Peyer's patch (tissue), 4 donors: Measurements from ENCODE around the gene FGF9. TPM values are rescaled to one million over a fixed set of nuclear protein-coding genes. Genes with fewer than 3 reads are reported as not detected.

Experiments
- DNase-seq, 3 donors: peaks; one replicate each; pipeline ENCODE4 v3.0.0-alpha.2; 2017 to 2019
- H3K27ac ChIP-seq, 4 donors: fragments of 200-600 bp; sonication (generic); one replicate each; pipeline ENCODE4 v1.5.1; 2016 to 2019
- H3K27me3 ChIP-seq, 2 donors: fragments of 200-600 bp; sonication (generic); one replicate each; pipeline ENCODE4 v1.5.1; 2019
- H3K36me3 ChIP-seq, 3 donors: fragments of 200-600 bp; sonication (generic); one replicate each; pipeline ENCODE4 v1.5.1; 2016 to 2019
- H3K4me1 ChIP-seq, 4 donors: fragments of 200-600 bp; sonication (generic); one replicate each; pipeline ENCODE4 v1.5.1; 2016 to 2019
- H3K4me3 ChIP-seq, 4 donors: fragments of 200-600 bp; sonication (generic); 1 replicate in 3 of 4; 2 replicates in 1 of 4; pipeline ENCODE4 v1.5.1; 2016 to 2019; ENCODE audit warnings: mild to moderate bottlenecking in 1 of 4
- H3K9me3 ChIP-seq, 4 donors: fragments of 200-600 bp; sonication (generic); one replicate each; pipeline ENCODE4 v1.5.1; 2016 to 2019; ENCODE audit warnings: mild to moderate bottlenecking in 1 of 4
- CTCF ChIP-seq, 6 experiments: fragments of 450-650 bp in 4 of 6; fragments of 200-600 bp in 2 of 6; sonication (generic) in 1 of 6; IDR thresholded peaks; one replicate each; pipeline ENCODE4 v1.5.1; 2017 to 2019; ENCODE audit warnings: antibody characterized with exemption in 6 of 6, mild to moderate bottlenecking in 3 of 6, moderate library complexity in 1 of 6
- POLR2A ChIP-seq, 2 donors: fragments of 450-650 bp; IDR thresholded peaks; one replicate each; pipeline ENCODE4 v1.5.1; 2017; ENCODE audit warnings: antibody characterized with exemption in 2 of 2, mild to moderate bottlenecking in 2 of 2, moderate library complexity in 2 of 2
- total RNA-seq, 4 donors: library from RNA; depleted of rRNA; stranded (reverse); fragments of >200 nt; gene quantifications; one replicate each; pipeline ENCODE4 v1.1.0, GENCODE V29; 2016

Gene FGF9
- total RNA-seq, 4 donors from 2014 or later = 1.8 to 3.8 (median 2.3) TPM; not detected in 1

- no peaks in the 10 kb centered on the region for H3K4me1 ChIP-seq
- no peaks in the 10 kb centered on the region for H3K9me3 ChIP-seq
- no peak for TF ChIP-seq POLR2A (IDR thresholded peaks at IDR 0.05)
- no peak for TF ChIP-seq CTCF (IDR thresholded peaks at IDR 0.05)
- H3K36me3 ChIP-seq = no peaks in the 10 kb centered on the region
- H3K27ac ChIP-seq = no peak overlapping the region
- no peaks in the 10 kb centered on the region for H3K27me3 ChIP-seq
- no peak for DNase-seq
- no peak overlapping the region for H3K4me3 ChIP-seq
These were observed 81.6 kb downstream of the FGF9 start for GRCh38 chr13:21752501-21752900.

- TF ChIP-seq POLR2A (IDR thresholded peaks at IDR 0.05) (no peak), CTCF (IDR thresholded peaks at IDR 0.05) (no peak)
These were observed 82.3 kb downstream of the FGF9 start for GRCh38 chr13:21753117-21753729.

More at GRCh38 chr13:21753117-21753729, 82.3 kb downstream of the FGF9 start:
- Histone ChIP-seq H3K27me3 (no peaks in the 10 kb centered on the region), H3K27ac (no peak overlapping the region), H3K4me1 (no peaks in the 10 kb centered on the region), H3K36me3 (no peaks in the 10 kb centered on the region), H3K9me3 (no peaks in the 10 kb centered on the region), H3K4me3 (no peak overlapping the region)
- no peak for DNase-seq

Other genes with a start within 250 kb of the FGF9 start
- 100 to 1,000 TPM in 1 of 4 donors, 10 to 100 TPM in 3; 50.8 to 132 (median 67.1) TPM for gene ZDHHC20, start 211.8 kb upstream of the FGF9 start, total RNA-seq
- gene MICU2, start 66.9 kb upstream of the FGF9 start, total RNA-seq = 100 to 1,000 TPM in 1 of 4 donors, 10 to 100 TPM in 3; 78.9 to 101 (median 87.4) TPM